Measurements from ENCODE around the gene HPCAL1. TPM values are rescaled to one million over a fixed set of nuclear protein-coding genes. Genes with fewer than 3 reads are reported as not detected.

HPCAL1 gene
- total RNA-seq, 1 donor from 2014 or later: 62.4 TPM

- DNase-seq (ENCODE audit: low spot score): no peak
- H3K27me3 Mint-ChIP-seq (ENCODE audit: insufficient read depth): no peaks in the 10 kb centered on the region
- H3K4me1 Mint-ChIP-seq (ENCODE audit: low read depth): peaks cover 19% of the 10 kb centered on the region
- peak overlapping the region; percentile 27 for H3K4me3 Mint-ChIP-seq
- H3K27ac Mint-ChIP-seq: peak overlapping the region; percentile 19
- H3K36me3 Mint-ChIP-seq (ENCODE audit: low read depth): peaks cover 19% of the 10 kb centered on the region
- H3K9me3 Mint-ChIP-seq: no peaks in the 10 kb centered on the region
- intact Hi-C loops (cut with micrococcal nuclease): loop anchor here (10.0 kb wide), 1 partner anchor 1566 kb away; the partner anchor contains the start of gene KIDINS220
These were observed 97.9 kb downstream of the HPCAL1 start for GRCh38 chr2:10400568-10400977.

GRCh38 chr2:10400978-10401951 lies 98.6 kb downstream of the HPCAL1 start:
- Mint-ChIP-seq H3K9me3 (no peaks in the 10 kb centered on the region), H3K36me3 (ENCODE audit: low read depth) (peaks cover 19% of the 10 kb centered on the region), H3K4me3 (no peak overlapping the region), H3K4me1 (ENCODE audit: low read depth) (peaks cover 24% of the 10 kb centered on the region), H3K27me3 (ENCODE audit: insufficient read depth) (no peaks in the 10 kb centered on the region), H3K27ac (no peak overlapping the region)
- intact Hi-C loops (cut with micrococcal nuclease): loop anchor here (10.0 kb wide), 1 partner anchor 1566 kb away; the partner anchor contains the start of gene KIDINS220
- no peak for DNase-seq (ENCODE audit: low spot score)

- intact Hi-C loops (cut with micrococcal nuclease): loop anchor here (10.0 kb wide), 1 partner anchor 1567 kb away; the partner anchor contains the start of gene KIDINS220
- H3K27ac Mint-ChIP-seq: no peak overlapping the region
- DNase-seq (ENCODE audit: low spot score): no peak
- no peaks in the 10 kb centered on the region for H3K27me3 Mint-ChIP-seq (ENCODE audit: insufficient read depth)
- H3K36me3 Mint-ChIP-seq (ENCODE audit: low read depth): peaks cover 22% of the 10 kb centered on the region
- H3K9me3 Mint-ChIP-seq: no peaks in the 10 kb centered on the region
- H3K4me1 Mint-ChIP-seq (ENCODE audit: low read depth): peaks cover 30% of the 10 kb centered on the region
- H3K4me3 Mint-ChIP-seq: no peak overlapping the region
These were observed 99.4 kb downstream of the HPCAL1 start for GRCh38 chr2:10402062-10402585.

GRCh38 chr2:10402653-10403215 lies 100.0 kb downstream of the HPCAL1 start:
- intact Hi-C loops (cut with micrococcal nuclease): loop anchor here (10.0 kb wide), 1 partner anchor 1568 kb away; the partner anchor contains the start of gene KIDINS220
- Mint-ChIP-seq H3K9me3 (no peaks in the 10 kb centered on the region), H3K27me3 (ENCODE audit: insufficient read depth) (no peaks in the 10 kb centered on the region), H3K36me3 (ENCODE audit: low read depth) (peaks cover 22% of the 10 kb centered on the region), H3K4me3 (no peak overlapping the region), H3K4me1 (ENCODE audit: low read depth) (peaks cover 36% of the 10 kb centered on the region), H3K27ac (no peak overlapping the region)
- no peak for DNase-seq (ENCODE audit: low spot score)

- H3K9me3 Mint-ChIP-seq: no peaks in the 10 kb centered on the region
- no peak overlapping the region for H3K27ac Mint-ChIP-seq
- no peak for DNase-seq (ENCODE audit: low spot score)
- H3K4me3 Mint-ChIP-seq: no peak overlapping the region
- peaks cover 52% of the 10 kb centered on the region for H3K4me1 Mint-ChIP-seq (ENCODE audit: low read depth)
- H3K36me3 Mint-ChIP-seq (ENCODE audit: low read depth): peaks cover 19% of the 10 kb centered on the region
- intact Hi-C loops (cut with micrococcal nuclease): loop anchor here (10.0 kb wide), 1 partner anchor 1570 kb away; the partner anchor contains the start of gene KIDINS220
- no peaks in the 10 kb centered on the region for H3K27me3 Mint-ChIP-seq (ENCODE audit: insufficient read depth)
These were observed 101.8 kb downstream of the HPCAL1 start for GRCh38 chr2:10404324-10405143.

- H3K27me3 Mint-ChIP-seq (ENCODE audit: insufficient read depth): no peaks in the 10 kb centered on the region
- intact Hi-C loops (cut with micrococcal nuclease): loop anchor here (10.0 kb wide), 1 partner anchor 1571 kb away; the partner anchor contains the start of gene KIDINS220
These were observed 102.7 kb downstream of the HPCAL1 start for GRCh38 chr2:10405448-10405847.

GRCh38 chr2:10406016-10406415 lies 103.3 kb downstream of the HPCAL1 start:
- H3K9me3 Mint-ChIP-seq: no peaks in the 10 kb centered on the region
- peaks cover 47% of the 10 kb centered on the region for H3K4me1 Mint-ChIP-seq (ENCODE audit: low read depth)
- no peak for DNase-seq (ENCODE audit: low spot score)
- no peak overlapping the region for H3K4me3 Mint-ChIP-seq
- H3K27me3 Mint-ChIP-seq (ENCODE audit: insufficient read depth): no peaks in the 10 kb centered on the region
- intact Hi-C loops (cut with micrococcal nuclease): loop anchor here (10.0 kb wide), 1 partner anchor 1571 kb away; the partner anchor contains the start of gene KIDINS220
- H3K36me3 Mint-ChIP-seq (ENCODE audit: low read depth): peaks cover 14% of the 10 kb centered on the region
- no peak overlapping the region for H3K27ac Mint-ChIP-seq

More at GRCh38 chr2:10405448-10405847, 102.7 kb downstream of the HPCAL1 start:
- Mint-ChIP-seq H3K9me3 (no peaks in the 10 kb centered on the region), H3K36me3 (ENCODE audit: low read depth) (peaks cover 13% of the 10 kb centered on the region), H3K4me1 (ENCODE audit: low read depth) (peaks cover 49% of the 10 kb centered on the region), H3K4me3 (no peak overlapping the region), H3K27ac (no peak overlapping the region)
- DNase-seq (ENCODE audit: low spot score): no peak

GRCh38 chr2:10406491-10407188 lies 103.9 kb downstream of the HPCAL1 start:
- intact Hi-C loops (cut with micrococcal nuclease): loop anchor here (10.0 kb wide), 1 partner anchor 1572 kb away; the partner anchor contains the start of gene KIDINS220
- no peak for DNase-seq (ENCODE audit: low spot score)
- Mint-ChIP-seq H3K4me3 (no peak overlapping the region), H3K36me3 (ENCODE audit: low read depth) (peaks cover 9% of the 10 kb centered on the region), H3K27ac (no peak overlapping the region), H3K4me1 (ENCODE audit: low read depth) (peaks cover 42% of the 10 kb centered on the region), H3K27me3 (ENCODE audit: insufficient read depth) (no peaks in the 10 kb centered on the region), H3K9me3 (no peaks in the 10 kb centered on the region)

GRCh38 chr2:10407432-10407831 lies 104.7 kb downstream of the HPCAL1 start:
- intact Hi-C loops (cut with micrococcal nuclease): loop anchor here (10.0 kb wide), 1 partner anchor 1573 kb away; the partner anchor contains the start of gene KIDINS220

GRCh38 chr2:10407841-10408648 lies 105.3 kb downstream of the HPCAL1 start:
- Mint-ChIP-seq H3K27ac (peak overlapping the region; percentile 93), H3K36me3 (ENCODE audit: low read depth) (peaks cover 9% of the 10 kb centered on the region), H3K4me1 (ENCODE audit: low read depth) (peaks cover 54% of the 10 kb centered on the region), H3K4me3 (peak overlapping the region; percentile 80), H3K9me3 (no peaks in the 10 kb centered on the region), H3K27me3 (ENCODE audit: insufficient read depth) (no peaks in the 10 kb centered on the region)
- peak; percentile 53 for DNase-seq (ENCODE audit: low spot score)
- intact Hi-C loops (cut with micrococcal nuclease): loop anchor here (1.0 to 10.0 kb wide), 9 partner anchors 25 to 1573 kb away; partner anchors contain the start of genes HPCAL1, KIDINS220 and ODC1

More at GRCh38 chr2:10407432-10407831, 104.7 kb downstream of the HPCAL1 start:
- Mint-ChIP-seq H3K27me3 (ENCODE audit: insufficient read depth) (no peaks in the 10 kb centered on the region), H3K36me3 (ENCODE audit: low read depth) (peaks cover 9% of the 10 kb centered on the region), H3K27ac (peak overlapping the region; percentile 93), H3K9me3 (no peaks in the 10 kb centered on the region), H3K4me1 (ENCODE audit: low read depth) (peaks cover 49% of the 10 kb centered on the region), H3K4me3 (peak overlapping the region; percentile 80)
- no peak for DNase-seq (ENCODE audit: low spot score)

All from activated T-helper 1 cell treated with anti-CD3 and anti-CD28 coated beads, Interleukin-12 subunit alpha, Interleukin-12 subunit beta, Interleukin-2, Interleukin-4 antibody, amounts not matched to agents 30 ng/mL and 10 ng/mL and 1 ng/mL, durations not matched to agents 14 hours and 24 hours and 36 hours (primary cell).